H1 (cell line): ENCODE measurements around the gene ECPAS. TPM values are rescaled to one million over a fixed set of nuclear protein-coding genes. Genes with fewer than 3 reads are reported as not detected.

Experiments
- CTCF ChIA-PET: fragments of 300-600 bp; sonication (Branson Sonifier 250); formaldehyde crosslinking; loops from one replicate; lab custom pipeline; 2021; ENCODE audit not compliant: partially characterized antibody; lab: Charles Lee
- POLR2A ChIA-PET: fragments of 300-600 bp; sonication (Branson Sonifier 250); formaldehyde crosslinking; loops from one replicate; lab custom pipeline; 2021; ENCODE audit warnings: inconsistent platforms; ENCODE audit not compliant: partially characterized antibody; lab: Charles Lee
- DNase-seq, 2 experiments: peaks; one replicate each; pipeline versions ENCODE4 v3.0.0 to v3.0.0-alpha.2; 2010 to 2022; ENCODE audit warnings: low spot score in 2 of 2, low read depth in 1 of 2, mixed read lengths in 1 of 2
- FAIRE-seq: peaks from 2 replicates; lab custom pipeline; 2011; peaks lifted over from hg19 to GRCh38; lab: Jason Lieb, UNC
- H2AFZ ChIP-seq: 2 replicates; pipeline ENCODE4 v1.8.1; 2012; ENCODE audit warnings: low read length, inconsistent platforms
- H2AK5ac ChIP-seq: 2 replicates; pipeline ENCODE4 v1.6.1; 2013; ENCODE audit warnings: low read depth, low read length
- H2BK120ac ChIP-seq: replicated peaks from 2 replicates; pipeline ENCODE3; 2013; ENCODE audit warnings: low read depth, low read length, inconsistent platforms
- H2BK12ac ChIP-seq: 2 replicates; pipeline ENCODE4 v1.6.1; 2013; ENCODE audit warnings: low read depth, low read length
- H2BK15ac ChIP-seq: 2 replicates; pipeline ENCODE4 v1.6.1; 2013; ENCODE audit warnings: low read length
- H2BK20ac ChIP-seq: 2 replicates; pipeline ENCODE4 v1.6.1; 2013; ENCODE audit warnings: low read length
- H2BK5ac ChIP-seq: 2 replicates; pipeline ENCODE4 v1.6.1; 2013; ENCODE audit warnings: low read depth, low read length
- H3K14ac ChIP-seq: 2 replicates; pipeline ENCODE4 v1.6.1; 2013; ENCODE audit warnings: inconsistent platforms; ENCODE audit not compliant: insufficient read length
- H3K18ac ChIP-seq: 2 replicates; pipeline ENCODE4 v1.6.1; 2013; ENCODE audit warnings: low read length; ENCODE audit errors: extremely low read depth
- H3K23ac ChIP-seq: 2 replicates; pipeline ENCODE4 v1.6.1; 2013; ENCODE audit warnings: inconsistent platforms; ENCODE audit not compliant: insufficient read length
- H3K23me2 ChIP-seq: 2 replicates; pipeline ENCODE4 v1.6.1; 2013; ENCODE audit warnings: low read depth, low read length
- H3K27ac ChIP-seq: 2 replicates; pipeline ENCODE4 v1.6.1; 2011; ENCODE audit warnings: low read depth, low read length, inconsistent platforms
- H3K27me3 ChIP-seq, 4 experiments: replicated peaks in 1 of 4; 1 replicate in 1 of 4; 2 replicates in 3 of 4; pipeline versions ENCODE4 v1.6.1 to v1.8.1; 2011 to 2013; ENCODE audit warnings: low read length in 3 of 4, mild to moderate bottlenecking in 3 of 4, inconsistent platforms in 2 of 4, mixed read lengths in 2 of 4, moderate library complexity in 1 of 4; ENCODE audit not compliant: control insufficient read depth in 3 of 4, insufficient read depth in 3 of 4; ENCODE audit errors: extremely low read depth in 1 of 4
- H3K36me3 ChIP-seq, 4 experiments: 2 replicates each; pipeline versions ENCODE4 v1.6.1 to v1.8.1; 2011 to 2013; ENCODE audit warnings: mild to moderate bottlenecking in 4 of 4, low read length in 3 of 4, moderate library complexity in 2 of 4, control low read depth in 1 of 4, inconsistent platforms in 1 of 4; ENCODE audit not compliant: insufficient read depth in 4 of 4, control insufficient read depth in 2 of 4
- H3K4ac ChIP-seq: replicated peaks from 2 replicates; pipeline ENCODE3; 2013; ENCODE audit warnings: low read length, low read depth, mixed read lengths, inconsistent platforms; ENCODE audit not compliant: insufficient read length
- H3K4me1 ChIP-seq, 4 experiments: replicated peaks in 1 of 4; 1 replicate in 1 of 4; 2 replicates in 3 of 4; pipeline versions ENCODE4 v1.6.1 to v1.8.1; 2011 to 2013; ENCODE audit warnings: low read length in 3 of 4, inconsistent platforms in 2 of 4, mixed read lengths in 1 of 4; ENCODE audit not compliant: insufficient read depth in 4 of 4, control insufficient read depth in 3 of 4
- H3K4me2 ChIP-seq, 2 experiments: 2 replicates each; pipeline versions ENCODE4 v1.6.1 to v1.8.1; 2011 to 2013; ENCODE audit warnings: low read depth in 2 of 2, low read length in 2 of 2, control low read depth in 1 of 2, inconsistent platforms in 1 of 2, mild to moderate bottlenecking in 1 of 2; ENCODE audit not compliant: insufficient read depth in 1 of 2
- H3K4me3 ChIP-seq, 4 experiments: fragments of 200-600, 300-600 bp in 1 of 4; sonication (generic), shearing (Covaris generic), sonication (Bioruptor Twin) in 1 of 4; 2 replicates each; pipeline versions ENCODE4 v1.5.1 to v1.8.1; 2011 to 2016; ENCODE audit warnings: low read length in 4 of 4, low read depth in 3 of 4, control low read depth in 2 of 4, inconsistent platforms in 2 of 4, mild to moderate bottlenecking in 2 of 4, mixed read lengths in 1 of 4, moderate library complexity in 1 of 4; ENCODE audit not compliant: insufficient read depth in 2 of 4; ENCODE audit errors: extremely low read depth in 1 of 4
- H3K56ac ChIP-seq: replicated peaks from 2 replicates; pipeline ENCODE3; 2013; ENCODE audit warnings: low read depth, mild to moderate bottlenecking, mixed read lengths, low read length, inconsistent platforms; ENCODE audit not compliant: insufficient read length
- H3K79me1 ChIP-seq: 2 replicates; pipeline ENCODE4 v1.6.1; 2013; ENCODE audit warnings: low read depth, low read length, control low read depth
- H3K79me2 ChIP-seq, 2 experiments: 2 replicates each; pipeline versions ENCODE4 v1.6.1 to v1.8.1; 2012 to 2013; ENCODE audit warnings: low read length in 2 of 2, mild to moderate bottlenecking in 2 of 2, inconsistent platforms in 1 of 2; ENCODE audit not compliant: insufficient read depth in 2 of 2, control insufficient read depth in 1 of 2
- H3K9ac ChIP-seq, 4 experiments: replicated peaks in 1 of 4; 1 replicate in 1 of 4; 2 replicates in 3 of 4; pipeline versions ENCODE4 v1.6.1 to v1.8.1; 2011 to 2013; ENCODE audit warnings: low read depth in 3 of 4, low read length in 3 of 4, control low read depth in 2 of 4, mild to moderate bottlenecking in 2 of 4, moderate library complexity in 2 of 4, inconsistent platforms in 1 of 4; ENCODE audit errors: extremely low read depth in 1 of 4
- H3K9me3 ChIP-seq, 2 experiments: 2 replicates each; pipeline versions ENCODE4 v1.6.1 to v1.8.1; 2012 to 2013; ENCODE audit warnings: mild to moderate bottlenecking in 2 of 2, moderate library complexity in 2 of 2, control low read depth in 1 of 2, inconsistent platforms in 1 of 2, low read depth in 1 of 2, low read length in 1 of 2, mixed read lengths in 1 of 2; ENCODE audit not compliant: insufficient read depth in 2 of 2
- H4K20me1 ChIP-seq, 2 experiments: replicated peaks in 1 of 2; 2 replicates each; pipeline versions ENCODE3 to v1.8.1; 2011 to 2013; ENCODE audit warnings: inconsistent platforms in 2 of 2, low read length in 2 of 2, mild to moderate bottlenecking in 1 of 2; ENCODE audit not compliant: insufficient read depth in 2 of 2, control insufficient read depth in 1 of 2
- H4K5ac ChIP-seq: 2 replicates; pipeline ENCODE4 v1.6.1; 2013; ENCODE audit warnings: low read length, low read depth, mixed read lengths, inconsistent platforms; ENCODE audit not compliant: insufficient read length
- H4K8ac ChIP-seq: 2 replicates; pipeline ENCODE4 v1.8.0; 2013; ENCODE audit warnings: mild to moderate bottlenecking, moderate library complexity, low read length, inconsistent platforms; ENCODE audit not compliant: insufficient read depth; ENCODE audit errors: extremely low read depth
- H4K91ac ChIP-seq: replicated peaks from 2 replicates; pipeline ENCODE3; 2013; ENCODE audit warnings: low read length, mixed read lengths, inconsistent platforms; ENCODE audit not compliant: insufficient read length
- EGR1 ChIP-seq: IDR thresholded peaks from 2 replicates; pipeline ENCODE4 v1.6.1; 2011; ENCODE audit warnings: low read depth, low read length, borderline replicate concordance
- EP300 ChIP-seq, 2 experiments: IDR thresholded peaks; 1 replicate in 1 of 2; 2 replicates in 1 of 2; pipeline ENCODE4 v1.6.1; 2011 to 2012; ENCODE audit warnings: low read depth in 2 of 2, low read length in 2 of 2, mild to moderate bottlenecking in 2 of 2, borderline replicate concordance in 1 of 2, inconsistent platforms in 1 of 2, moderate library complexity in 1 of 2
- FOSL1 ChIP-seq: IDR thresholded peaks from 2 replicates; pipeline ENCODE4 v1.6.1; 2011; ENCODE audit warnings: mild to moderate bottlenecking, low read depth, low read length, moderate library complexity; ENCODE audit not compliant: insufficient read depth
- GABPA ChIP-seq: IDR thresholded peaks from 2 replicates; pipeline ENCODE4 v1.6.1; 2011; ENCODE audit warnings: mild to moderate bottlenecking, low read length, moderate library complexity, borderline replicate concordance; ENCODE audit not compliant: insufficient read depth
- KDM1A ChIP-seq: fragments of 200-600, 300-600 bp; sonication (generic); IDR thresholded peaks from 2 replicates; pipeline ENCODE4 v1.7.1; 2016; ENCODE audit warnings: mild to moderate bottlenecking, low read length, borderline replicate concordance
- MAX ChIP-seq: IDR thresholded peaks from 2 replicates; pipeline ENCODE4 v1.6.1; 2012; ENCODE audit warnings: inconsistent platforms
- NANOG ChIP-seq: IDR thresholded peaks from 2 replicates; pipeline ENCODE4 v1.6.1; 2011; ENCODE audit warnings: low read length, low read depth, mild to moderate bottlenecking, inconsistent platforms; ENCODE audit not compliant: insufficient read depth, poor library complexity, severe bottlenecking
- POLR2AphosphoS5 ChIP-seq: IDR thresholded peaks from 2 replicates; pipeline ENCODE4 v1.6.1; 2011; ENCODE audit warnings: low read depth, low read length
- POU5F1 ChIP-seq: IDR thresholded peaks from 2 replicates; pipeline ENCODE4 v1.6.1; 2011; ENCODE audit warnings: low read depth, mild to moderate bottlenecking, low read length, moderate library complexity
- SIN3A ChIP-seq, 2 experiments: IDR thresholded peaks in 1 of 2; conservative IDR thresholded peaks in 1 of 2; 2 replicates each; pipeline ENCODE4 v1.6.1; 2011 to 2012; ENCODE audit warnings: low read length in 2 of 2, improper control_type of control experiment in 1 of 2, low read depth in 1 of 2, mild to moderate bottlenecking in 1 of 2
- SIX5 ChIP-seq: IDR thresholded peaks from 2 replicates; pipeline ENCODE4 v1.6.1; 2011; ENCODE audit warnings: mild to moderate bottlenecking, low read depth, low read length
- SP1 ChIP-seq: IDR thresholded peaks from 2 replicates; pipeline ENCODE4 v1.6.1; 2011; ENCODE audit warnings: low read depth, low read length
- USF2 ChIP-seq: IDR thresholded peaks from 2 replicates; pipeline ENCODE4 v1.6.1; 2011; ENCODE audit warnings: low read length, improper control_type of control experiment
- ZNF274 ChIP-seq: IDR thresholded peaks from 2 replicates; pipeline ENCODE4 v1.7.0; 2012; ENCODE audit warnings: low read length, borderline replicate concordance; ENCODE audit errors: extremely low read depth
- polyA plus RNA-seq, 7 experiments: library from polyadenylated mRNA; depleted of rRNA in 3 of 7; stranded (reverse) in 5 of 7; unstranded in 2 of 7; fragments of >200 nt in 5 of 7; fragments of 200-250 nt in 2 of 7; gene quantifications; 1 replicate in 5 of 7; 2 replicates in 1 of 7; 4 replicates in 1 of 7; pipeline versions ENCODE4 v1.2.1 to v1.2.3, GENCODE V29; 2011 to 2013; ENCODE audit warnings: missing spikeins in 2 of 7, mixed read lengths in 2 of 7
- total RNA-seq: library from RNA; stranded (reverse); fragmentation: NEBNext Ultra II Directional; extraction: Animal tissue kit (Norgen Biotek cat#: 25700); gene quantifications from 2 replicates; pipeline ENCODE4 v1.2.1, GENCODE V29; 2021

The ECPAS gene
- total and polyA plus RNA-seq, 2 of the 8 experiments (the other 6 are each of a cell fraction or from before 2014, with no cell fraction given), result 20.9 to 131 TPM

- H3K4me3 ChIP-seq, result no peak overlapping the region
- H3K36me3 ChIP-seq, result peaks cover 0 to 55% (median 30%) of the 10 kb centered on the region in 4 experiments; a peak in 5 of 8 replicates
- no peak overlapping the region for H3K18ac ChIP-seq
- ChIA-PET CTCF (no interaction called here), POLR2A (interaction anchor here (0.6 to 0.7 kb wide), 2 partner anchors 54 to 146 kb away, joined by 3 to 4 read pairs; no protein-coding TSS in a partner anchor)
- no peaks in the 10 kb centered on the region for H3K79me1 ChIP-seq
- H4K5ac ChIP-seq, result no peak overlapping the region
- FAIRE-seq, result no peak
- H2AFZ ChIP-seq, result no peak overlapping the region
- H3K14ac ChIP-seq, result no peak overlapping the region
- H2BK20ac ChIP-seq, result no peak overlapping the region
- no peak overlapping the region for H4K8ac ChIP-seq
- H2BK5ac ChIP-seq, result no peak overlapping the region
- no peak overlapping the region for H2BK15ac ChIP-seq
- DNase-seq, result no peak
- H2AK5ac ChIP-seq, result no peak overlapping the region
- H3K23ac ChIP-seq, result no peak overlapping the region
- H3K79me2 ChIP-seq, result no peaks in the 10 kb centered on the region
- no peak overlapping the region for H2BK120ac ChIP-seq
- H4K91ac ChIP-seq, result no peak overlapping the region
- H3K9ac ChIP-seq, result no peak overlapping the region
- H3K4me2 ChIP-seq, result no peak overlapping the region
- H3K56ac ChIP-seq, result no peak overlapping the region
- no peaks in the 10 kb centered on the region for H3K23me2 ChIP-seq
- no peak overlapping the region for H2BK12ac ChIP-seq
- no peaks in the 10 kb centered on the region for H3K9me3 ChIP-seq
- no peak overlapping the region for H3K4ac ChIP-seq
- H3K27me3 ChIP-seq, result no peaks in the 10 kb centered on the region
- no peaks in the 10 kb centered on the region for H3K4me1 ChIP-seq
- peaks cover 0 to 1% of the 10 kb centered on the region in 2 experiments for H4K20me1 ChIP-seq
- no peak overlapping the region for H3K27ac ChIP-seq
- TF ChIP-seq GABPA (no peak), EGR1 (no peak), NANOG (no peak), POU5F1 (no peak), KDM1A (no peak), POLR2AphosphoS5 (no peak), MAX (no peak), USF2 (no peak), FOSL1 (no peak), SIN3A (conservative IDR thresholded peaks at IDR 0.05 in 1 of 2, IDR thresholded peaks at IDR 0.05 in 1 of 2; ENCODE audit: low read depth in 1 of 2, low read length in 2 of 2) (no peak), ZNF274 (no peak), EP300 (IDR thresholded peaks at IDR 0.05; ENCODE audit: borderline replicate concordance in 1 of 2, low read depth in 2 of 2, low read length in 2 of 2) (no peak), SP1 (no peak), SIX5 (no peak)
Measured at GRCh38 chr9:111429175-111429574, 55.0 kb downstream of the ECPAS start.
